Esophagus (tissue), 2 donors: ENCODE data around the gene PCDHA1. TPM values are rescaled to one million over a fixed set of nuclear protein-coding genes. Genes with fewer than 3 reads are reported as not detected.
"Not testable (repeated sequence)": the region's sequence is repeated elsewhere in the genome, so short reads cannot be mapped to it uniquely, and the experiment has no call there.

ENCODE experiments used
- H3K27ac ChIP-seq, 2 donors: one replicate each; pipeline ENCODE4 v1.5.1; 2013; ENCODE audit warnings: low read depth in 2 of 2, mild to moderate bottlenecking in 2 of 2, inconsistent platforms in 1 of 2, low read length in 1 of 2, moderate library complexity in 1 of 2
- H3K27me3 ChIP-seq, 2 donors: one replicate each; pipeline ENCODE4 v1.6.1; 2013; ENCODE audit warnings: low read length in 2 of 2, control low read depth in 1 of 2, mild to moderate bottlenecking in 1 of 2; ENCODE audit not compliant: insufficient read depth in 2 of 2, control insufficient read depth in 1 of 2
- H3K36me3 ChIP-seq, 2 donors: one replicate each; pipeline ENCODE4 v1.6.1; 2013; ENCODE audit warnings: low read length in 1 of 2; ENCODE audit not compliant: control insufficient read depth in 2 of 2, insufficient read depth in 2 of 2
- H3K4me1 ChIP-seq, 2 donors: one replicate each; pipeline ENCODE4 v1.6.1; 2013; ENCODE audit warnings: low read length in 1 of 2; ENCODE audit not compliant: control insufficient read depth in 2 of 2, insufficient read depth in 2 of 2
- H3K4me3 ChIP-seq, 2 donors: one replicate each; pipeline ENCODE4 v1.5.1; 2013; ENCODE audit warnings: low read length in 2 of 2, mild to moderate bottlenecking in 2 of 2, low read depth in 1 of 2, moderate library complexity in 1 of 2
- H3K9me3 ChIP-seq, 2 donors: one replicate each; pipeline ENCODE4 v1.6.1; 2013; ENCODE audit warnings: mild to moderate bottlenecking in 2 of 2, low read depth in 1 of 2, low read length in 1 of 2, moderate library complexity in 1 of 2; ENCODE audit not compliant: control insufficient read depth in 2 of 2, insufficient read depth in 1 of 2
- WGBS, 2 donors: extraction: QIAGEN DNeasy Blood & Tissue Kit; methylation state at CpG; one replicate each; pipeline ENCODE4 v1.1.7; 2013; 5-methylcytosine and 5-hydroxymethylcytosine counted together
- polyA plus RNA-seq, 2 donors: library from polyadenylated mRNA; stranded (reverse); fragments of 200-250 nt; gene quantifications; one replicate each; pipeline ENCODE4 v1.2.3, GENCODE V29; 2013
- donor health status: healthy with polysubstance abuse.
- donor health status: Bipolar disorder and iron deficiency.

PCDHA1 gene
- polyA plus RNA-seq, 2 donors: 0.02 TPM; not detected in 1

- 20 to 24% methylated on average over 35 to 38 of the region's 47 CpGs for WGBS, 2 donors
- Histone ChIP-seq H3K4me1 (peaks cover 0 to 4% of the 10 kb centered on the region in 2 donors), H3K4me3 (no peak within 1 kb of the TSS), H3K27me3 (peaks cover 0 to 2% of the 10 kb centered on the region in 2 donors), H3K36me3 (no peaks in the 10 kb centered on the region), H3K27ac (no peak within 1 kb of the TSS), H3K9me3 (peaks cover 18 to 29% of the 10 kb centered on the region in 2 donors)
These were observed 21.2 kb downstream of the PCDHA1 start, which contains the start of gene PCDHA4 for GRCh38 chr5:140806834-140807775. Gene PCDHA4 (plus strand): TSS chr5:140807068.

- H3K36me3 ChIP-seq, H3K4me1 ChIP-seq, H3K27ac ChIP-seq, H3K27me3 ChIP-seq, H3K4me3 ChIP-seq: not testable (repeated sequence)
- 62 to 66% methylated on average over 62 of the region's 62 CpGs for WGBS, 2 donors
- peaks cover 11 to 17% of the 10 kb centered on the region in 2 donors for H3K9me3 ChIP-seq
These were observed 22.4 kb downstream of the PCDHA1 start for GRCh38 chr5:140808241-140808888.

GRCh38 chr5:140808889-140809291 is 22.9 kb downstream of the PCDHA1 start:
- Histone ChIP-seq H3K4me1 (no peaks in the 10 kb centered on the region), H3K36me3 (no peaks in the 10 kb centered on the region), H3K9me3 (peaks cover 11 to 16% of the 10 kb centered on the region in 2 donors), H3K4me3 (no peak overlapping the region), H3K27me3 (no peaks in the 10 kb centered on the region), H3K27ac (no peak overlapping the region)
- WGBS, 2 donors: 69 to 73% methylated on average over 42 to 43 of the region's 43 CpGs

- no peaks in the 10 kb centered on the region for H3K27me3 ChIP-seq
- H3K4me1 ChIP-seq: no peaks in the 10 kb centered on the region
- 29 to 34% methylated on average over 39 of the region's 39 CpGs for WGBS, 2 donors
- no peak within 1 kb of the TSS for H3K4me3 ChIP-seq
- no peaks in the 10 kb centered on the region for H3K36me3 ChIP-seq
- H3K9me3 ChIP-seq: peaks cover 18 to 19% of the 10 kb centered on the region in 2 donors
- no peak within 1 kb of the TSS for H3K27ac ChIP-seq
These were observed 35.7 kb downstream of the PCDHA1 start, which contains the start of gene PCDHA5 for GRCh38 chr5:140821375-140822280. Gene PCDHA5 (plus strand): TSS chr5:140821613.

- Histone ChIP-seq H3K27me3 (no peaks in the 10 kb centered on the region), H3K4me3 (no peak overlapping the region), H3K9me3 (peaks cover 18 to 19% of the 10 kb centered on the region in 2 donors), H3K36me3 (no peaks in the 10 kb centered on the region), H3K4me1 (no peaks in the 10 kb centered on the region), H3K27ac (no peak overlapping the region)
- 26 to 29% methylated on average over 6 of the region's 6 CpGs for WGBS, 2 donors
These were observed 36.3 kb downstream of the PCDHA1 start for GRCh38 chr5:140822281-140822629.

GRCh38 chr5:140822969-140823368 is 37.0 kb downstream of the PCDHA1 start:
- WGBS, 2 donors: 57 to 60% methylated on average over 48 of the region's 48 CpGs
- peaks cover 18 to 20% of the 10 kb centered on the region in 2 donors for H3K9me3 ChIP-seq
- H3K4me1 ChIP-seq: not testable (repeated sequence)

GRCh38 chr5:140823475-140823874 is 37.5 kb downstream of the PCDHA1 start:
- Histone ChIP-seq H3K4me1 (no peaks in the 10 kb centered on the region), H3K9me3 (peaks cover 22 to 23% of the 10 kb centered on the region in 2 donors), H3K27ac (no peak overlapping the region), H3K4me3 (no peak overlapping the region), H3K36me3 (no peaks in the 10 kb centered on the region), H3K27me3 (no peaks in the 10 kb centered on the region)
- 58 to 62% methylated on average over 38 of the region's 38 CpGs for WGBS, 2 donors

More at GRCh38 chr5:140822969-140823368, 37.0 kb downstream of the PCDHA1 start:
- not testable (repeated sequence) for H3K36me3 ChIP-seq, H3K27me3 ChIP-seq, H3K4me3 ChIP-seq, H3K27ac ChIP-seq

- Histone ChIP-seq H3K4me1 (no peaks in the 10 kb centered on the region), H3K27me3 (no peaks in the 10 kb centered on the region), H3K9me3 (peaks cover 20 to 25% of the 10 kb centered on the region in 2 donors), H3K4me3 (no peak within 1 kb of the TSS), H3K27ac (no peak within 1 kb of the TSS), H3K36me3 (no peaks in the 10 kb centered on the region)
- WGBS, 2 donors: 20 to 24% methylated on average over 27 of the region's 27 CpGs
These were observed 41.9 kb downstream of the PCDHA1 start, which contains the start of gene PCDHA6 for GRCh38 chr5:140827704-140828361. Gene PCDHA6 (plus strand): TSS chr5:140827960. CDS start chr5:140828092, 132 bp downstream.
